Liver (tissue), 9 donors: ENCODE measurements around the gene LRIT2. TPM values are rescaled to one million over a fixed set of nuclear protein-coding genes. Genes with fewer than 3 reads are reported as not detected.

ENCODE experiments used
- DNase-seq: peaks from one replicate; pipeline ENCODE4 v3.0.0-alpha.2; 2017; ENCODE audit warnings: low spot score
- H3K27ac ChIP-seq, 2 donors: one replicate each; pipeline ENCODE4 v1.7.0; 2013; ENCODE audit warnings: inconsistent platforms in 2 of 2, low read length in 2 of 2, control low read depth in 1 of 2, low read depth in 1 of 2, mild to moderate bottlenecking in 1 of 2
- H3K27me3 ChIP-seq, 4 donors: one replicate each; pipeline versions ENCODE4 v1.6.1 to v1.7.0; 2013; ENCODE audit warnings: low read length in 3 of 4, inconsistent platforms in 1 of 4, mild to moderate bottlenecking in 1 of 4, moderate library complexity in 1 of 4; ENCODE audit not compliant: control insufficient read depth in 4 of 4, insufficient read depth in 4 of 4
- H3K36me3 ChIP-seq, 4 donors: one replicate each; pipeline versions ENCODE4 v1.6.1 to v1.7.0; 2013; ENCODE audit warnings: low read length in 3 of 4, mild to moderate bottlenecking in 3 of 4, low read depth in 1 of 4, moderate library complexity in 1 of 4; ENCODE audit not compliant: control insufficient read depth in 4 of 4, insufficient read depth in 3 of 4
- H3K4me1 ChIP-seq, 4 donors: one replicate each; pipeline versions ENCODE4 v1.6.1 to v1.7.0; 2013; ENCODE audit warnings: low read length in 3 of 4, mild to moderate bottlenecking in 3 of 4, moderate library complexity in 1 of 4; ENCODE audit not compliant: control insufficient read depth in 4 of 4, insufficient read depth in 4 of 4
- H3K4me3 ChIP-seq, 3 donors: one replicate each; pipeline versions ENCODE4 v1.6.1 to v1.7.0; 2013; ENCODE audit warnings: low read length in 3 of 3, control low read depth in 1 of 3, low read depth in 1 of 3, mild to moderate bottlenecking in 1 of 3
- H3K9ac ChIP-seq, 2 donors: one replicate each; pipeline ENCODE4 v1.7.0; 2013; ENCODE audit warnings: low read length in 2 of 2, mild to moderate bottlenecking in 2 of 2, moderate library complexity in 2 of 2, control low read depth in 1 of 2, low read depth in 1 of 2
- H3K9me3 ChIP-seq, 4 donors: one replicate each; pipeline versions ENCODE4 v1.6.1 to v1.7.0; 2013; ENCODE audit warnings: low read length in 3 of 4; ENCODE audit not compliant: control insufficient read depth in 4 of 4
- EGR1 ChIP-seq, 2 donors: IDR thresholded peaks; 2 replicates each; pipeline ENCODE4 v1.6.1; 2016 to 2018; ENCODE audit warnings: antibody characterized with exemption in 2 of 2, low read depth in 2 of 2
- FOXA1 ChIP-seq: IDR thresholded peaks from 2 replicates; pipeline ENCODE4 v1.6.1; 2016; ENCODE audit warnings: antibody characterized with exemption
- FOXA2 ChIP-seq: IDR thresholded peaks from 2 replicates; pipeline ENCODE4 v1.6.1; 2016; ENCODE audit warnings: antibody characterized with exemption
- HNF4A ChIP-seq, 2 donors: conservative IDR thresholded peaks; 2 replicates each; pipeline ENCODE4 v1.6.1; 2016; ENCODE audit warnings: antibody characterized with exemption in 2 of 2, mild to moderate bottlenecking in 2 of 2
- HNF4G ChIP-seq: IDR thresholded peaks from 2 replicates; pipeline ENCODE4 v1.6.1; 2016; ENCODE audit warnings: antibody characterized with exemption
- RAD21 ChIP-seq, 2 donors: IDR thresholded peaks; 2 replicates each; pipeline ENCODE4 v1.6.1; 2016; ENCODE audit warnings: antibody characterized with exemption in 2 of 2, mild to moderate bottlenecking in 2 of 2
- SP1 ChIP-seq: IDR thresholded peaks from 2 replicates; pipeline ENCODE4 v1.6.1; 2018; ENCODE audit warnings: antibody characterized with exemption, mild to moderate bottlenecking
- YY1 ChIP-seq: IDR thresholded peaks from 2 replicates; pipeline ENCODE4 v1.6.1; 2016; ENCODE audit warnings: antibody characterized with exemption, mild to moderate bottlenecking
- WGBS: extraction: QIAGEN DNeasy Blood & Tissue Kit; methylation state at CpG from one replicate; pipeline ENCODE4 v1.1.7; 2013; 5-methylcytosine and 5-hydroxymethylcytosine counted together
- polyA plus RNA-seq, 2 donors: library from polyadenylated mRNA; stranded (reverse) in 1 of 2; unstranded in 1 of 2; fragments of 200-250 nt in 1 of 2; fragments of >200 nt in 1 of 2; fragmentation: Nextera tagmentation in 1 of 2; extraction: Ambion mirVana in 1 of 2; gene quantifications; one replicate each; pipeline versions ENCODE4 v1.2.1 to v1.2.3, GENCODE V29; 2013 to 2015
- total RNA-seq, 2 donors: library from RNA; depleted of rRNA; stranded (reverse); fragments of >200 nt; gene quantifications; one replicate each; pipeline ENCODE4 v1.2.3, GENCODE V29; 2014
- TF ChIP-seq, protein P1 (sequence below): IDR thresholded peaks from 2 replicates; pipeline ENCODE4 v1.6.1; 2016; ENCODE audit warnings: antibody characterized with exemption, mild to moderate bottlenecking
- TF ChIP-seq, protein P2 (sequence below): IDR thresholded peaks from 2 replicates; pipeline ENCODE4 v1.6.1; 2016; ENCODE audit warnings: antibody characterized with exemption
- TF ChIP-seq, protein P3 (sequence below): fragments of 150-350 bp; IDR thresholded peaks from 2 replicates; pipeline ENCODE4 v1.5.1; 2017; ENCODE audit warnings: improper control_type of control experiment, low read depth, low read length; ENCODE audit not compliant: missing input control
- TF ChIP-seq, protein P4 (sequence below): IDR thresholded peaks from 2 replicates; pipeline ENCODE4 v1.6.1; 2016; ENCODE audit warnings: antibody characterized with exemption
- donor health status: healthy.
- donor health status: healthy.
- donor health status: healthy.
- donor health status: healthy.
- donor health status: healthy.

Gene LRIT2
- total and polyA plus RNA-seq, 4 donors: not detected

DNA sequence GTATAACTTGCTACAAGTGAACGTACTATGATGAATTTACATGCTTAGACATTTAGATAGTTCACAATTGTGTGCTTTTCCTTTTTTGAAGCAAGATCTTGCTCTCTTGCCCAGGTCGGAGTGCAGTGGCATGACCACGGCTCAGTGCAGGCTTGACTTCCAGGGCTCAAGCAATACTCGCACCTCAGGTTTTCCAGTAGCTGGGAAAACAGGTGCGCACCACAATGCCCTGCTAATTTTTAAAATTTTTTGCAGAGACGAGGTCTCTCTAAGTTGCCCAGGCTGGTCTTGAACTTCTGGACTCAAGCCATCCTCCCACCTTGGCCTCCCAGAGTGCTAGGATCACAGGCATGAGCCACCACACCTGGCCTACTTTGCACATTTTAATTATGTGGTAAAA, 49.9 kb downstream of the LRIT2 start:
- Histone ChIP-seq H3K4me3 (no peak overlapping the region), H3K9ac (no peak overlapping the region), H3K27ac (no peak overlapping the region), H3K9me3 (no peaks in the 10 kb centered on the region), H3K36me3 (no peaks in the 10 kb centered on the region), H3K4me1 (no peaks in the 10 kb centered on the region), H3K27me3 (no peaks in the 10 kb centered on the region)
- TF ChIP-seq FOXA1 (no peak), RAD21 (IDR thresholded peaks at IDR 0.05) (no peak), FOXA2 (no peak), HNF4A (conservative IDR thresholded peaks at IDR 0.05) (no peak)
- TF ChIP-seq, protein P1, sequence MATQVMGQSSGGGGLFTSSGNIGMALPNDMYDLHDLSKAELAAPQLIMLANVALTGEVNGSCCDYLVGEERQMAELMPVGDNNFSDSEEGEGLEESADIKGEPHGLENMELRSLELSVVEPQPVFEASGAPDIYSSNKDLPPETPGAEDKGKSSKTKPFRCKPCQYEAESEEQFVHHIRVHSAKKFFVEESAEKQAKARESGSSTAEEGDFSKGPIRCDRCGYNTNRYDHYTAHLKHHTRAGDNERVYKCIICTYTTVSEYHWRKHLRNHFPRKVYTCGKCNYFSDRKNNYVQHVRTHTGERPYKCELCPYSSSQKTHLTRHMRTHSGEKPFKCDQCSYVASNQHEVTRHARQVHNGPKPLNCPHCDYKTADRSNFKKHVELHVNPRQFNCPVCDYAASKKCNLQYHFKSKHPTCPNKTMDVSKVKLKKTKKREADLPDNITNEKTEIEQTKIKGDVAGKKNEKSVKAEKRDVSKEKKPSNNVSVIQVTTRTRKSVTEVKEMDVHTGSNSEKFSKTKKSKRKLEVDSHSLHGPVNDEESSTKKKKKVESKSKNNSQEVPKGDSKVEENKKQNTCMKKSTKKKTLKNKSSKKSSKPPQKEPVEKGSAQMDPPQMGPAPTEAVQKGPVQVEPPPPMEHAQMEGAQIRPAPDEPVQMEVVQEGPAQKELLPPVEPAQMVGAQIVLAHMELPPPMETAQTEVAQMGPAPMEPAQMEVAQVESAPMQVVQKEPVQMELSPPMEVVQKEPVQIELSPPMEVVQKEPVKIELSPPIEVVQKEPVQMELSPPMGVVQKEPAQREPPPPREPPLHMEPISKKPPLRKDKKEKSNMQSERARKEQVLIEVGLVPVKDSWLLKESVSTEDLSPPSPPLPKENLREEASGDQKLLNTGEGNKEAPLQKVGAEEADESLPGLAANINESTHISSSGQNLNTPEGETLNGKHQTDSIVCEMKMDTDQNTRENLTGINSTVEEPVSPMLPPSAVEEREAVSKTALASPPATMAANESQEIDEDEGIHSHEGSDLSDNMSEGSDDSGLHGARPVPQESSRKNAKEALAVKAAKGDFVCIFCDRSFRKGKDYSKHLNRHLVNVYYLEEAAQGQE: no peak
- TF ChIP-seq, protein P2, sequence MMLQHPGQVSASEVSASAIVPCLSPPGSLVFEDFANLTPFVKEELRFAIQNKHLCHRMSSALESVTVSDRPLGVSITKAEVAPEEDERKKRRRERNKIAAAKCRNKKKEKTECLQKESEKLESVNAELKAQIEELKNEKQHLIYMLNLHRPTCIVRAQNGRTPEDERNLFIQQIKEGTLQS: no peak
- WGBS: 84% methylated on average over 6 of the region's 6 CpGs
- DNase-seq: no peak

DNA sequence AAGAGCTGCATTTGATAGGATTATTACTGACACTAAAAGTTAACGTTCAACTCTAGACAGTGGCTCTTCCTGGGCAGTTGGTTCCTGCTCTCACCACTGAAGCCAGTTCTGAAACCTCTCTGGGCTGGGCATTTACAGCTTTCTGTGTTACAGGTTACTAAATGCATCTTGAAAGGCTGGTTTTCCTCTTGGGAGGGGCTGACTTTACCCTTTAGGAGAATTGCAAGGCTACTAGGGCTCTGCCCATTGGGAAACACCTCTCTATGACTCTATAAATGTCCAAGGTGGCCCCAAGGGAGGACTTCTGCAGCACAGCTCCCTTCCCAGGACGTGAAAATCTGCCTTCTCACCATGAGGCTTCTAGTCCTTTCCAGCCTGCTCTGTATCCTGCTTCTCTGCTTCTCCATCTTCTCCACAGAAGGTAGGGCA, 51.8 kb downstream of the LRIT2 start, which contains the start of gene GPR15LG:
Gene GPR15LG (plus strand): TSS at position 301 of the 429 bp plus-strand sequence. CDS start 51 bp downstream, at position 352.
- Histone ChIP-seq H3K4me3 (no peak within 1 kb of the TSS), H3K36me3 (no peaks in the 10 kb centered on the region), H3K4me1 (no peaks in the 10 kb centered on the region), H3K9ac (no peak within 1 kb of the TSS), H3K27ac (no peak within 1 kb of the TSS), H3K9me3 (no peaks in the 10 kb centered on the region), H3K27me3 (no peaks in the 10 kb centered on the region)
- TF ChIP-seq, protein P3, sequence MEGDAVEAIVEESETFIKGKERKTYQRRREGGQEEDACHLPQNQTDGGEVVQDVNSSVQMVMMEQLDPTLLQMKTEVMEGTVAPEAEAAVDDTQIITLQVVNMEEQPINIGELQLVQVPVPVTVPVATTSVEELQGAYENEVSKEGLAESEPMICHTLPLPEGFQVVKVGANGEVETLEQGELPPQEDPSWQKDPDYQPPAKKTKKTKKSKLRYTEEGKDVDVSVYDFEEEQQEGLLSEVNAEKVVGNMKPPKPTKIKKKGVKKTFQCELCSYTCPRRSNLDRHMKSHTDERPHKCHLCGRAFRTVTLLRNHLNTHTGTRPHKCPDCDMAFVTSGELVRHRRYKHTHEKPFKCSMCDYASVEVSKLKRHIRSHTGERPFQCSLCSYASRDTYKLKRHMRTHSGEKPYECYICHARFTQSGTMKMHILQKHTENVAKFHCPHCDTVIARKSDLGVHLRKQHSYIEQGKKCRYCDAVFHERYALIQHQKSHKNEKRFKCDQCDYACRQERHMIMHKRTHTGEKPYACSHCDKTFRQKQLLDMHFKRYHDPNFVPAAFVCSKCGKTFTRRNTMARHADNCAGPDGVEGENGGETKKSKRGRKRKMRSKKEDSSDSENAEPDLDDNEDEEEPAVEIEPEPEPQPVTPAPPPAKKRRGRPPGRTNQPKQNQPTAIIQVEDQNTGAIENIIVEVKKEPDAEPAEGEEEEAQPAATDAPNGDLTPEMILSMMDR: no peak
- TF ChIP-seq SP1 (no peak), FOXA1 (no peak), FOXA2 (no peak), HNF4G (no peak), HNF4A (conservative IDR thresholded peaks at IDR 0.05) (no peak), EGR1 (IDR thresholded peaks at IDR 0.05; ENCODE audit: low read depth in 2 of 2) (no peak), YY1 (no peak)
- TF ChIP-seq, protein P4, sequence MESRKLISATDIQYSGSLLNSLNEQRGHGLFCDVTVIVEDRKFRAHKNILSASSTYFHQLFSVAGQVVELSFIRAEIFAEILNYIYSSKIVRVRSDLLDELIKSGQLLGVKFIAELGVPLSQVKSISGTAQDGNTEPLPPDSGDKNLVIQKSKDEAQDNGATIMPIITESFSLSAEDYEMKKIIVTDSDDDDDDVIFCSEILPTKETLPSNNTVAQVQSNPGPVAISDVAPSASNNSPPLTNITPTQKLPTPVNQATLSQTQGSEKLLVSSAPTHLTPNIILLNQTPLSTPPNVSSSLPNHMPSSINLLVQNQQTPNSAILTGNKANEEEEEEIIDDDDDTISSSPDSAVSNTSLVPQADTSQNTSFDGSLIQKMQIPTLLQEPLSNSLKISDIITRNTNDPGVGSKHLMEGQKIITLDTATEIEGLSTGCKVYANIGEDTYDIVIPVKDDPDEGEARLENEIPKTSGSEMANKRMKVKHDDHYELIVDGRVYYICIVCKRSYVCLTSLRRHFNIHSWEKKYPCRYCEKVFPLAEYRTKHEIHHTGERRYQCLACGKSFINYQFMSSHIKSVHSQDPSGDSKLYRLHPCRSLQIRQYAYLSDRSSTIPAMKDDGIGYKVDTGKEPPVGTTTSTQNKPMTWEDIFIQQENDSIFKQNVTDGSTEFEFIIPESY: no peak
- TF ChIP-seq, protein P2: no peak
- 68% methylated on average over 2 of the region's 2 CpGs for WGBS
- DNase-seq: no peak
